Mononuclear cell (primary cell): ENCODE results near the gene APOBEC4. TPM values are rescaled to one million over a fixed set of nuclear protein-coding genes. Genes with fewer than 3 reads are reported as not detected.
"Not testable (repeated sequence)": the region's sequence is repeated elsewhere in the genome, so short reads cannot be mapped to it uniquely, and the experiment has no call there.

Source experiments
- H3K27me3 ChIP-seq: 2 replicates; pipeline ENCODE4 v1.6.0; 2011; ENCODE audit warnings: low read length, control low read depth; ENCODE audit not compliant: insufficient read depth
- H3K4me1 ChIP-seq: 2 replicates; pipeline ENCODE4 v1.5.1; 2011; ENCODE audit warnings: mild to moderate bottlenecking, low read length, control low read depth; ENCODE audit not compliant: insufficient read depth
- H3K4me3 ChIP-seq: 2 replicates; pipeline ENCODE4 v1.5.1; 2011; ENCODE audit warnings: mild to moderate bottlenecking, low read length, moderate library complexity
- H3K9me3 ChIP-seq: 2 replicates; pipeline ENCODE4 v1.5.1; 2011; ENCODE audit warnings: low read depth, mild to moderate bottlenecking, control low read depth, low read length
- total RNA-seq: library from RNA; depleted of rRNA; stranded (reverse); fragments of >200 nt; gene quantifications from one replicate; pipeline ENCODE4 v1.2.3, GENCODE V29; 2012

The APOBEC4 gene
- total RNA-seq, 1 donor, result 0.10 TPM

- H3K27me3 ChIP-seq, result no peaks in the 10 kb centered on the region
- peaks cover 45% of the 10 kb centered on the region for H3K4me1 ChIP-seq
- H3K9me3 ChIP-seq, result no peaks in the 10 kb centered on the region
- H3K4me3 ChIP-seq, result no peak overlapping the region
Measured at GRCh38 chr1:183632114-183632513, 21.0 kb downstream of the APOBEC4 start.

GRCh38 chr1:183630748-183631147 is 22.4 kb downstream of the APOBEC4 start:
- no peaks in the 10 kb centered on the region for H3K27me3 ChIP-seq
- H3K4me3 ChIP-seq, result no peak overlapping the region
- H3K9me3 ChIP-seq, result no peaks in the 10 kb centered on the region
- H3K4me1 ChIP-seq, result peaks cover 46% of the 10 kb centered on the region

GRCh38 chr1:183628537-183628936 is 24.6 kb downstream of the APOBEC4 start:
- Histone ChIP-seq H3K4me1 (peaks cover 50% of the 10 kb centered on the region), H3K4me3 (no peak overlapping the region), H3K27me3 (no peaks in the 10 kb centered on the region), H3K9me3 (no peaks in the 10 kb centered on the region)

GRCh38 chr1:183626236-183626635 is 26.9 kb downstream of the APOBEC4 start:
- peaks cover 49% of the 10 kb centered on the region for H3K4me1 ChIP-seq
- H3K9me3 ChIP-seq, H3K4me3 ChIP-seq, H3K27me3 ChIP-seq: not testable (repeated sequence)

- Histone ChIP-seq H3K27me3 (no peaks in the 10 kb centered on the region), H3K4me3 (no peak overlapping the region), H3K4me1 (peaks cover 34% of the 10 kb centered on the region), H3K9me3 (no peaks in the 10 kb centered on the region)
Measured at GRCh38 chr1:183622884-183623785, 30.0 kb downstream of the APOBEC4 start.

- Histone ChIP-seq H3K4me1 (peaks cover 27% of the 10 kb centered on the region), H3K27me3 (no peaks in the 10 kb centered on the region), H3K4me3 (no peak overlapping the region), H3K9me3 (no peaks in the 10 kb centered on the region)
Measured at GRCh38 chr1:183622013-183622412, 31.1 kb downstream of the APOBEC4 start.

- H3K9me3 ChIP-seq, result no peaks in the 10 kb centered on the region
- peaks cover 13% of the 10 kb centered on the region for H3K4me1 ChIP-seq
- H3K27me3 ChIP-seq, result no peaks in the 10 kb centered on the region
- H3K4me3 ChIP-seq, result no peak overlapping the region
Measured at GRCh38 chr1:183620311-183620710, 32.8 kb downstream of the APOBEC4 start.

GRCh38 chr1:183619781-183620180 is 33.3 kb downstream of the APOBEC4 start:
- Histone ChIP-seq H3K9me3 (no peaks in the 10 kb centered on the region), H3K4me3 (no peak overlapping the region), H3K27me3 (no peaks in the 10 kb centered on the region), H3K4me1 (peaks cover 13% of the 10 kb centered on the region)

GRCh38 chr1:183618202-183618601 is 34.9 kb downstream of the APOBEC4 start:
- not testable (repeated sequence) for H3K4me3 ChIP-seq, H3K27me3 ChIP-seq, H3K9me3 ChIP-seq
- peaks cover 13% of the 10 kb centered on the region for H3K4me1 ChIP-seq

GRCh38 chr1:183612975-183613374 is 40.1 kb downstream of the APOBEC4 start:
- not testable (repeated sequence) for H3K27me3 ChIP-seq, H3K4me3 ChIP-seq, H3K9me3 ChIP-seq
- peaks cover 27% of the 10 kb centered on the region for H3K4me1 ChIP-seq

GRCh38 chr1:183612407-183612806 is 40.7 kb downstream of the APOBEC4 start:
- H3K27me3 ChIP-seq, result no peaks in the 10 kb centered on the region
- peaks cover 33% of the 10 kb centered on the region for H3K4me1 ChIP-seq
- H3K4me3 ChIP-seq, result no peak overlapping the region
- no peaks in the 10 kb centered on the region for H3K9me3 ChIP-seq

GRCh38 chr1:183611021-183611420 is 42.1 kb downstream of the APOBEC4 start:
- Histone ChIP-seq H3K4me1 (peaks cover 47% of the 10 kb centered on the region), H3K4me3 (no peak overlapping the region), H3K9me3 (no peaks in the 10 kb centered on the region), H3K27me3 (no peaks in the 10 kb centered on the region)

GRCh38 chr1:183609759-183610452 is 43.2 kb downstream of the APOBEC4 start:
- Histone ChIP-seq H3K4me3 (no peak overlapping the region), H3K4me1 (peaks cover 58% of the 10 kb centered on the region), H3K27me3 (no peaks in the 10 kb centered on the region), H3K9me3 (no peaks in the 10 kb centered on the region)

- H3K4me3 ChIP-seq, result no peak overlapping the region
- H3K9me3 ChIP-seq, result no peaks in the 10 kb centered on the region
- H3K4me1 ChIP-seq, result peaks cover 64% of the 10 kb centered on the region
- H3K27me3 ChIP-seq, result no peaks in the 10 kb centered on the region
Measured at GRCh38 chr1:183609313-183609712, 43.8 kb downstream of the APOBEC4 start.

- Histone ChIP-seq H3K27me3 (no peaks in the 10 kb centered on the region), H3K9me3 (no peaks in the 10 kb centered on the region), H3K4me1 (peaks cover 83% of the 10 kb centered on the region), H3K4me3 (no peak overlapping the region)
Measured at GRCh38 chr1:183607322-183607980, 45.7 kb downstream of the APOBEC4 start.
